HepG2 (cell line): ENCODE data around the gene RGS11. TPM values are rescaled to one million over a fixed set of nuclear protein-coding genes. Genes with fewer than 3 reads are reported as not detected.
A peak's percentile ranks its signal among the peaks of the same experiment; 100 is the strongest.

Experiments
- TGIF2 ChIP-seq: IDR thresholded peaks from 2 replicates; pipeline ENCODE4 v1.6.1; 2016; ENCODE audit warnings: control low read depth, missing compliant biosample characterization
- ZFX ChIP-seq: sonication (generic); formaldehyde crosslinking; IDR thresholded peaks from 2 replicates; pipeline ENCODE4 v1.4.0; 2020; ENCODE audit warnings: mild to moderate bottlenecking, low read depth, missing genetic modification reagents, moderate library complexity
- polyA plus RNA-seq, 8 experiments: library from polyadenylated mRNA; depleted of rRNA in 3 of 8; stranded (reverse) in 7 of 8; unstranded in 1 of 8; fragments of >200 nt; fragmentation: Illumina TruSeq in 4 of 8; extraction: Trizol in 4 of 8; gene quantifications; 2 replicates each; pipeline versions ENCODE4 v1.2.1 to v1.2.3, GENCODE V29; 2011 to 2016; ENCODE audit warnings: low read depth in 4 of 8, missing spikeins in 1 of 8, mixed read lengths in 1 of 8; ENCODE audit not compliant: insufficient read depth in 1 of 8
- total RNA-seq, 5 experiments: library from RNA; depleted of rRNA; stranded (reverse); fragments of >200 nt; fragmentation: Illumina TruSeq; extraction: Trizol; gene quantifications; 2 replicates each; pipeline ENCODE4 v1.2.3, GENCODE V29; 2016; ENCODE audit warnings: low read depth in 1 of 5
- TF ChIP-seq, protein P1 (sequence below): conservative IDR thresholded peaks from 2 replicates; pipeline ENCODE4 v1.6.1; 2018; ENCODE audit warnings: missing genetic modification reagents
- TF ChIP-seq, protein P2 (sequence below): sonication (generic); formaldehyde crosslinking; IDR thresholded peaks from 2 replicates; pipeline ENCODE4 v1.5.0; 2020; ENCODE audit warnings: mild to moderate bottlenecking, missing genetic modification reagents, borderline replicate concordance
- TF ChIP-seq, protein P3 (sequence below): sonication (generic); formaldehyde crosslinking; IDR thresholded peaks from 2 replicates; pipeline ENCODE4 v1.4.0; 2020; ENCODE audit warnings: mild to moderate bottlenecking, missing genetic modification reagents

Gene RGS11
- total and polyA plus RNA-seq, 2 of the 13 experiments (the other 11 are each of a cell fraction or from before 2014, with no cell fraction given) = 0.11 TPM; not detected in 1

DNA sequence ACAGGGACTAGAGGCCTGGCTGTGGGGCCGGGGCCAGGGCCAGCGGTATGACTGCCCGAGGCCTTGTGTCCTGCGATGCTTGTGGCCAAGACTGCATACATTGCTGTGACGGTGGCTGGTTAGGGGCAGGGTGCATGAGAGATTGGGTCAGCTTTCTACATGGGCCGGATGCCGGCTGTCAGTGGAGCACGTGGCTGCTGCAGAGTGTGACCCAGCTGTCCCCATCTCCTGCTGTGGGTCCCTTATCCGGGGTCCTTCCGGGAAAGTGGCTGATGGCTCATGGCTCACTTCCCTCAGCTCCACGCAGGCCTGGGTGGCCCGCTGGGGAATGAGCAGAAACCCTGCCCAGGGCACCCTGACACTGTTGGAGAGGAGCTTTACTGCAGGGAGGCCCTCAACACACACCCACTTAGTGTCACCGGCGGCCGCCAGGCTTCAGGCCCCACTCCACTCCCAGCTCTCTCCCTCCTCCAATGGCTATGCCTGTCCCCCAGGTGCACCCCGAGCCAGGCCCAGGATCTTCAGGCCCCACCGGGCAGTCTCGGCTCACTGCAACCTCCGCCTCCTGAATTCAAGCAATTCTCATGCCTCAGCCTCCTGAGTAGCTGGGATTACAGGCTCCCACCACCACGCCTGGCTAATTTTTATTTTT lies 808 bp upstream of the RGS11 start (continued):
- TF ChIP-seq, protein P1, sequence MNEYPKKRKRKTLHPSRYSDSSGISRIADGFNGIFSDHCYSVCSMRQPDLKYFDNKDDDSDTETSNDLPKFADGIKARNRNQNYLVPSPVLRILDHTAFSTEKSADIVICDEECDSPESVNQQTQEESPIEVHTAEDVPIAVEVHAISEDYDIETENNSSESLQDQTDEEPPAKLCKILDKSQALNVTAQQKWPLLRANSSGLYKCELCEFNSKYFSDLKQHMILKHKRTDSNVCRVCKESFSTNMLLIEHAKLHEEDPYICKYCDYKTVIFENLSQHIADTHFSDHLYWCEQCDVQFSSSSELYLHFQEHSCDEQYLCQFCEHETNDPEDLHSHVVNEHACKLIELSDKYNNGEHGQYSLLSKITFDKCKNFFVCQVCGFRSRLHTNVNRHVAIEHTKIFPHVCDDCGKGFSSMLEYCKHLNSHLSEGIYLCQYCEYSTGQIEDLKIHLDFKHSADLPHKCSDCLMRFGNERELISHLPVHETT (CRISPR knock-in tag) = no peak
- TF ChIP-seq TGIF2 (CRISPR knock-in tag) (peak; percentile 47; the same call in 1 of the 2 replicates), ZFX (CRISPR knock-in tag) (peak; percentile 27; the same call in 1 of the 2 replicates)
- TF ChIP-seq, protein P2, sequence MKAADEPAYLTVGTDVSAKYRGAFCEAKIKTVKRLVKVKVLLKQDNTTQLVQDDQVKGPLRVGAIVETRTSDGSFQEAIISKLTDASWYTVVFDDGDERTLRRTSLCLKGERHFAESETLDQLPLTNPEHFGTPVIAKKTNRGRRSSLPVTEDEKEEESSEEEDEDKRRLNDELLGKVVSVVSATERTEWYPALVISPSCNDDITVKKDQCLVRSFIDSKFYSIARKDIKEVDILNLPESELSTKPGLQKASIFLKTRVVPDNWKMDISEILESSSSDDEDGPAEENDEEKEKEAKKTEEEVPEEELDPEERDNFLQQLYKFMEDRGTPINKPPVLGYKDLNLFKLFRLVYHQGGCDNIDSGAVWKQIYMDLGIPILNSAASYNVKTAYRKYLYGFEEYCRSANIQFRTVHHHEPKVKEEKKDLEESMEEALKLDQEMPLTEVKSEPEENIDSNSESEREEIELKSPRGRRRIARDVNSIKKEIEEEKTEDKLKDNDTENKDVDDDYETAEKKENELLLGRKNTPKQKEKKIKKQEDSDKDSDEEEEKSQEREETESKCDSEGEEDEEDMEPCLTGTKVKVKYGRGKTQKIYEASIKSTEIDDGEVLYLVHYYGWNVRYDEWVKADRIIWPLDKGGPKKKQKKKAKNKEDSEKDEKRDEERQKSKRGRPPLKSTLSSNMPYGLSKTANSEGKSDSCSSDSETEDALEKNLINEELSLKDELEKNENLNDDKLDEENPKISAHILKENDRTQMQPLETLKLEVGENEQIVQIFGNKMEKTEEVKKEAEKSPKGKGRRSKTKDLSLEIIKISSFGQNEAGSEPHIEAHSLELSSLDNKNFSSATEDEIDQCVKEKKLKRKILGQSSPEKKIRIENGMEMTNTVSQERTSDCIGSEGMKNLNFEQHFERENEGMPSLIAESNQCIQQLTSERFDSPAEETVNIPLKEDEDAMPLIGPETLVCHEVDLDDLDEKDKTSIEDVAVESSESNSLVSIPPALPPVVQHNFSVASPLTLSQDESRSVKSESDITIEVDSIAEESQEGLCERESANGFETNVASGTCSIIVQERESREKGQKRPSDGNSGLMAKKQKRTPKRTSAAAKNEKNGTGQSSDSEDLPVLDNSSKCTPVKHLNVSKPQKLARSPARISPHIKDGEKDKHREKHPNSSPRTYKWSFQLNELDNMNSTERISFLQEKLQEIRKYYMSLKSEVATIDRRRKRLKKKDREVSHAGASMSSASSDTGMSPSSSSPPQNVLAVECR (CRISPR knock-in tag) = peak; percentile 29; the same call in 1 of the 2 replicates
- TF ChIP-seq, protein P3, sequence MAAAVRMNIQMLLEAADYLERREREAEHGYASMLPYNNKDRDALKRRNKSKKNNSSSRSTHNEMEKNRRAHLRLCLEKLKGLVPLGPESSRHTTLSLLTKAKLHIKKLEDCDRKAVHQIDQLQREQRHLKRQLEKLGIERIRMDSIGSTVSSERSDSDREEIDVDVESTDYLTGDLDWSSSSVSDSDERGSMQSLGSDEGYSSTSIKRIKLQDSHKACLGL (CRISPR knock-in tag) = peak; percentile 62; the same call in 1 of the 2 replicates
